NCI-H187 treated with DMSO at 0.1 percent for 48 hours (cell line): ENCODE results near the gene PRICKLE1.
A peak's percentile ranks its signal among the peaks of the same experiment; 100 is the strongest.

Experiments
- DNase-seq: peaks from one replicate; lab custom pipeline; 2025; lab: John Stamatoyannopoulos, UW

Gene PRICKLE1

GRCh38 chr12:42492267-42492666, 97.3 kb downstream of the PRICKLE1 start:
- DNase-seq, result no peak

DNA sequence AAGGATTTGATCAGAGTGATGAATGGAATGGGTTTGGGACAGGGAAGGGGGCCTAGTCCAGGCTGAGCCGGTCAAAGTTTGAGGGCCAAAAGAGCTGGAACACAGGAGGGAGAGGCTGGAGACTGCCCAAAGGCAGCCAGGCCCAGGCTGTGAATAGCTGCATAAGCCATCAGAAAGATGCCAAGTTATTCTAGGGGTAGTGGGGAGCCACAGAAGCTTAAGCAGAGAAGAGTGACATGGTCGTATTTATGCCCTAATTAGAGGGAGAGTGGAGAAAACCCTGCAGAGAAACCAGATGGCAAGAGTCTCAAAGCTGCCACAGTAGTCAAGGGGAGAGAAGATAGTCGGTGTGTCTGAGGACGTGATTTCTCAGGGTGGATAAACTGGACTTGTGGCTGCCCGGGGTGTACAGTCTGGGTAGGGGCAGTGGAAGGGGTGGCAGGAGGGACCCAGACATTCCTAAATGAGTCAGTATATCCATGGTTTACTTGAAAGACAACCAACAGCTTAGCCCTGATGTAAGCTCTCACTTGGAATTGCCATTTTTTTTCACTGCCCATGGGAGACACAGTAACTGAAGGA, 99.2 kb downstream of the PRICKLE1 start:
- no peak for DNase-seq

DNA sequence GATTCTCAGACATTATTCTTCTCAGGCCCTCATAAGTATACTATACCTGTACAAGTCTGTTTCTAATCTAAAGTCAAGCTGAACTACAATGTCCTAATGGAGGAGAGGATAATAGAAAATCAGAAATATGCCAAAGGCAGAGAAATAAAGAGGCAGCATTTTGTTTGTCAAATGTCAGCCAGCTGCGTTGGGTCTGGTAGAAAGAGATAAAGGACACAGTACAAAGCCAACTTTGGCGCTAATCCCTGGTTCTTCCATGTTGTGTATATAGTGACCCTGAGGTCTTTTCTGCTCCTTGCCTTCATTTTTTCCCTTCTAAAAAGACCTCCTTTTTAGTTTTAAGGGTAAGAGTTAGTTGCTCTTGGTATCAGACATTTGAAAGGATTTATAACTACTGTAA, 103.1 kb downstream of the PRICKLE1 start:
- DNase-seq, result no peak

- no peak for DNase-seq
Measured at GRCh38 chr12:42485823-42486222, 103.7 kb downstream of the PRICKLE1 start.

DNA sequence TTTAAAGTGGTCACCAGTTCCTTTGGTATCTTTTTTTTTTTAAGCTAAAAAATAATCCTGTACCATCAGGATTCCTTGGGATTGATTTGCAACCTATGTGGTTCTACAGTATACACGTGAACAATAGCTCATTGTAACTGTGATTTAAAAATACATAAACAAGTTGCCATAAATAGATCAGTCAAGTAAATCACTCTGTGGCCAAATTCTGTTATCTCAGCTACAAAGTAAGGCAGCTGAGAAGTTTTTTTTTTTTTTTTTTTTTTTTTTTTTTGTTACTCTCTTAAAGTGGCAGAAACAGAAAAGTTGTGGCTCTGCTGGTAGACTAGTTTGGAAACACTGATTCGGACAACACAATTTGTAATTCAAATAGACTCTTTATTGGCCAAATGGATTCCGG, 104.5 kb downstream of the PRICKLE1 start:
- DNase-seq, result no peak

GRCh38 chr12:42483521-42483790, 106.1 kb downstream of the PRICKLE1 start:
- DNase-seq, result no peak

DNA sequence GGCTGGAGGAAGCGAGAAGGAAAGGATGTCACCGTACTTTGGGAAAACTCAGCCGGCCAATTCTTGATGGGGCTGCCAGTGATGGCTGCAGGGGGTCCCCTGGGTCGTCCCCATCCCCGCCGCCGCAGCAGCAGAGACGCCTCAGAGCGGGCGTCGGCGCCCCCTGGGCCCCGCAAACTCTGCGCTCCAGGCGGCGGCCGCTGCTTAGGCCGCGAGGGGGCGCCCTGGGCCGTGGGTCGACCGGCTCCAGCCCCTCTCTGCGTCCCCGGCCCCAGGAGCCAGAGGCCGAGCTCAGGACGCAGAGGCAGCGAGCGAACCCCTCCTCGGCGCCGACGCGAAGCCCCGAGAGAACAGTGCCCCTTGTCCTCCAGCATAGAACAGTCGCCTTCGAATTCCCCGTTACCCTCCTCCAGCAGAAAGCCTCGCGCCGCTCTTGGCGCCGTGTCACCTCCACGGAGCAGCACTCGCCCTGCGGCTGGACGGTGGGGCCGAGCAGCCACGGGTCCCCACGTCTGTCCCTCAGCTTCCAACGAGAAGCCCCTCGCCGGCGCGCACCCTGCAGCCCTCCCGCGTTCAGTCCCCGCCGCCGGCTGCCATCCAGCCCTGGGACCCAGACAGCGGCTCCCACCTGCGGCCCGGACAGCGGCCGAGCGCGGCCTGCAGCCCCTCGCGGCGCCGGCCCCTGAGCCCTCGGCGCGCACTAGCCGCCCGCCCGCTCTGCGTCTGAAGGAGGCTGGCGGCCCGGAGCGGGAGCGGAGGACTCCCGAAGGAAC, 106.6 kb downstream of the PRICKLE1 start:
- no peak for DNase-seq

DNA sequence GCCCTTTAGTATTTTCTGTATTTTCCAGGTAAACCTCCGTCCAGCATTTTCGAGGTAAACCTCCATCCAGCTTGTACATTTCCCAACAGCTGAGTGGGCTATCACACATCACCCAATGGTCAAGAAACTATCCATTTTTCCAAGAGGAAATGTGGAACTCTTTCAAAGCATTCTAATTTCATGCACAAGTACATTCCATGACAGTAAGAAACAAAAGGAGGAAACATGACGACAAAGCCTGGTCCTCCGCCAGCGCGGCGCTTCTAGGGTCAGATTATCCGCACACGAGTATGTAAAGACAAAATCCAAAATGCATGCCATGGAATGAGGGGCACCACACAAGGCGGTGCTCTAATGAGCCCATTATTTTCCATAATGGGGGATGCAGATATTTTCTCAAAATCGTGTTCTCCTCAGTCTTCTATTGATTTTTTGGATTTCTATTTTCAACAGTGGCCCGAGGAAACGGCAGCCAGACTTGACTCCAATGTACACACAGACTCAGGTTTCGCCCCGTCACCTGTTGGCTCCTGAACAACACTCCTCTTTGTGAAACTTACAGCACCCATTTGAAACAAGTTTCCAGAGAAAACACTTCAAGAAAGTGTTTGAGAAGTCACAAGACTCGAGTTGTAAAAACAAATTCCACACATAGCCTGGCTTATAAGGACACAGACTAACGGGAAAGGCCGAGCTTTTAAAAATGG, 107.4 kb downstream of the PRICKLE1 start:
- no peak for DNase-seq

DNA sequence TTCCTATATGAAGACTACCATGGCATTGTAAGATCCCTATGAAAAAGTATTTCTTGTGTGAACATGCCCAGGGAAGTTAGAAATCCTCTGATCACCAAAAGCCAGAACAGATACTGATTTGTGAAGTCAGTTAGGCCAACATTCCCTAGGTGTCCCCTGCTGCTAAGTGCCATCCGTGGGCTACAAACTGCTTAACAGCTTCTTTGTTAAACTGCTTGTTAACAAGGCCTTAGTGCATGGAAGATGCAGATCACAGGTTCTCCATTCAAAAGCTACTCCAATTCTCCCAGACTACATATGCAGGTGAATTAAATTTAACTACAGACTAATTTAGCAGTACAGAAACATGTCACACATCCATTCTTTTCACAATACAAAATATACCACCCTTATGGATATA, 108.2 kb downstream of the PRICKLE1 start:
- DNase-seq, result no peak

- DNase-seq, result no peak
Measured at GRCh38 chr12:42477941-42478340, 111.6 kb downstream of the PRICKLE1 start.

- peak; percentile 87 for DNase-seq
Measured at GRCh38 chr12:42475106-42475505, 114.4 kb downstream of the PRICKLE1 start.

GRCh38 chr12:42474391-42474790, 115.2 kb downstream of the PRICKLE1 start:
- no peak for DNase-seq

- no peak for DNase-seq
Measured at GRCh38 chr12:42473561-42473960, 116.0 kb downstream of the PRICKLE1 start.

- no peak for DNase-seq
Measured at GRCh38 chr12:42473130-42473529, 116.4 kb downstream of the PRICKLE1 start.

GRCh38 chr12:42472376-42472775, 117.2 kb downstream of the PRICKLE1 start:
- no peak for DNase-seq

DNA sequence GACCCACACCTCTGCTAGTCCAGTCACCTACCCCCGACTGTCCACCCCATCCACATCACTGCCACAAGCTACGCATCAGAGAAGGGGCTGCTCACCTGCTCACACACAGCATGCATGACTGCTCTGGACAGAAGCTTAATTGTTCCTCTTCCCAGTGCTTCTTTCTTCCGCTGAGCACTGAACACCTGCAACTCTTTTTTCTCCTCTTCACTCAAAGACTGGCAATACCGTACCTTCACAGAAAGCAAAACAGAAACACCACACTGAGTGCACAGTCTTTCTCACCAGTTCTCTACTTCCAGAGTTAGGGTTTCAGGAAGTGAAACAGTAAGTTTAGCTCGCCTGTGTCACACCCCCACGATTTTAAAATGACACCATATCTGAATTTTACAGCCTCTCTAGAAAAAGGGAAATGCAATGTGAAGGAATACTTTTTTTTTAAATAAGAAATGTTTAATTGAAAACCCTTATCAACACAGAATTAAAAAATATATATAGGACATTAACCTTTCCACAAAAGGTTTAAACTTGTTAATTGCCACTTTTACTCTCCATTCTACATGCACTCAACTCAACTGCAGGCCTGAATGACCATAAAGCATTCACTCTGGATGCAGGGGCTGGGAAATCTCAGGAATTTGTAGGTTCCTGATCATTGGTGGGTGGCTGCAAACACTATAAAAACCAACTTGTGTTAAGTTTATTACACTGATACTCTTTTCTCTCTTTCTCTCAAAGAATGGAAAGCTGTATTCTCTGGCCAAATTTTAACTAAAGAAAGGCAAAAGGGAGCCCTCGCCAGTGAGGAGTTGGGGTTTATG, 120.0 kb downstream of the PRICKLE1 start:
- DNase-seq, result peak; percentile 7

DNA sequence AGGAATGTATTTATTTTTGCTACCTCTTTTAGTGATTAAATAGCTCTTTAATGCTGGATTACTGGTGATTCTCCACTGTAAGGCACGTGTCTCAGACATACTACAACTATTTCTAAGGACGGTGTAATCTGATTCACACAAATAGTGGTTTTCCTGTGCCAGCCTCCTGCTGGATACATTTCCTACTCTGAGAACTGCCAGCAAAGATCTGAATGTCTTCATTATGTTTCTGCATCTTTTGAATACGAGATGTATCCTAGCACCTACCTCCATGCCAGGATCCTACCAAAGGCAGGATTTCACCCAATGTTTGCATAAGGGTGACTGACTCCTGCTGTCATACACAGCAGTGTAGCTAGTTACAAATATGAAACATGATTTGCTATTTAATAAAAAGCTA, 120.6 kb downstream of the PRICKLE1 start:
- no peak for DNase-seq

GRCh38 chr12:42468341-42468821, 121.2 kb downstream of the PRICKLE1 start:
- no peak for DNase-seq

DNA sequence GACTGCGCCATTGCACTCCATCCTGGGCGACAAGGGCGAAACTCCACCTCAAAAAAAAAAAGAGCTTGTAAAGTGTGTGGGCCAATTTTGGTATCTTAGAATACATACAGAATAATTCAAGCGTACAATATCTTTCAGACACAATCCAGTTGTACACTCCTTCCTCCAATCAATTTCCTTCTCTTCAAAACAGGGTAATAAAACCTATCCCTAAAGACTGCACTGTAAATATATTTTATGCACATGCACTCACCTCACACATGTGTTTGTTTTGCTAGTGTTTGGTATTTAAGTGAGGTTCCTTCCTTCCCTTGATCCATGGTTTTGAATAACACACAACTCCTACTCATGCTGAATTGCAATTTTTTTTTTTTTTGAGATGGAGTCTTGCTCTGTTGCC, 125.9 kb downstream of the PRICKLE1 start:
- DNase-seq, result no peak

- no peak for DNase-seq
Measured at GRCh38 chr12:42462486-42462885, 127.1 kb downstream of the PRICKLE1 start.

DNA sequence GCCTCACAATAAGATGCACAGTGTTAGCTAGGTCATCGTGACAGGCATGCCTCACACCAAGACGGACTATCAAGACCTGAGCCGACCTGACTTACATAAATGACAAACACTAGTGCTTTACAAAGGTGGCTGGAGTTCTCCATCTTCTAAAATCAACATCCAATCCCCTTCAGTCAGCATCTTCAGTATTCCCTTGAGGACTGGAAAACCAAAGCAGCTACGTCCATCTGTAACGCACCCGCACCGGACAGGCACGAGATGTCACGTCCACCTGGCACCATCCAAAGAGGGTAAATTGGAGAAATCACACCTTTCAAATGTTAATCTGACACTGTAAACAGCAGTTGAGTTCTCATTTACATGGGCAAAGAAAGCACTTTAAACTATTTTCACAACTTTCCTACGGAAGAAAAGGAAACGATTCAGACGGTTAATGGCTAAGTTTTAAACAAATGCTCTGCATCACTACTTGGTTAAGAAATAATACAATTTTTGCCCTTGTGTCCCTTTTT, 130.2 kb downstream of the PRICKLE1 start:
- DNase-seq, result no peak

DNA sequence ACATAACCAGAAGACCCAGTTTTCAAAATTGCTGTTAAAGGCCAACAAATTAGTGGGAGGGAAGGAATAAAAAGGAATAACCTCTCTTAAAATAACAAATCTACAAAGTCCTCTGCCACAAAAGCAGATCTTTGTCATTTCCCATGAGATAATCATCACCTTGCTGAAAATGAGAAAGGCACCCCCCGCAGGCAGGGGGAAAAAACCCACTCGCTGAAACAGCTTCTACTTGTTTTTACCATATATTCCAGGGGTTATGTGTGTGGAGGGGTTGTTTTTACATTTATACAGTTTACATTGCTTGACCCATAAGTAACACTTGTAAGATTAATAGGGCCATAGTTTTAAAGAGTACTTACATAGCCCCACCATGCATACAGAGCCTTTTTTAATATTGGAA, 131.0 kb downstream of the PRICKLE1 start:
- no peak for DNase-seq
